HepG2 (cell line): ENCODE data around the gene JAM2.

ENCODE experiments used
- CTCF ChIP-seq: sonication (generic); formaldehyde crosslinking; IDR thresholded peaks from 2 replicates; pipeline ENCODE4 v1.5.0; 2020; ENCODE audit warnings: mild to moderate bottlenecking, missing genetic modification reagents, moderate library complexity
- FOXJ3 ChIP-seq: sonication (generic); formaldehyde crosslinking; IDR thresholded peaks from 2 replicates; pipeline ENCODE4 v1.4.0; 2020; ENCODE audit warnings: missing genetic modification reagents, mild to moderate bottlenecking, borderline replicate concordance
- MLLT10 ChIP-seq: sonication (generic); formaldehyde crosslinking; IDR thresholded peaks from 2 replicates; pipeline ENCODE4 v1.4.0; 2020; ENCODE audit warnings: missing genetic modification reagents
- ZNF552 ChIP-seq: sonication (generic); formaldehyde crosslinking; IDR thresholded peaks from 2 replicates; pipeline ENCODE4 v1.9.0; 2022; ENCODE audit warnings: missing genetic modification reagents, mild to moderate bottlenecking, borderline replicate concordance
- ZNF576 ChIP-seq: sonication (generic); formaldehyde crosslinking; IDR thresholded peaks from 2 replicates; pipeline ENCODE4 v1.4.0; 2020; ENCODE audit warnings: mild to moderate bottlenecking, missing genetic modification reagents

- no peak for TF ChIP-seq FOXJ3
- no peak for TF ChIP-seq ZNF576 (CRISPR knock-in tag)
- no peak for TF ChIP-seq ZNF552 (CRISPR knock-in tag)
- TF ChIP-seq CTCF (CRISPR knock-in tag), result no peak
- no peak for TF ChIP-seq MLLT10 (CRISPR knock-in tag)
These were observed 93.2 kb downstream of the JAM2 start for GRCh38 chr21:25732091-25732760.
